ENCODE measurements around the gene MAK.

The MAK gene

GRCh38 chr6:10880366-10880765, 42.0 kb upstream of the MAK start:
- WGBS (ENCODE audit: extremely low coverage, insufficient coverage, insufficient read length) = no CpG with 5 or more reads among the region's 2 CpGs

GRCh38 chr6:10877871-10878270, 39.5 kb upstream of the MAK start:
- Histone ChIP-seq H2BK5ac (ENCODE audit: low read depth, low read length, poor library complexity) (no peak overlapping the region), H4K8ac (ENCODE audit: low read depth, low read length) (no peak overlapping the region), H3K36me3 (ENCODE audit: control insufficient read depth in 1 of 2, insufficient read depth in 2 of 2, low read length in 2 of 2) (no peaks in the 10 kb centered on the region), H3K27me3 (ENCODE audit: insufficient read depth, low read length) (peaks cover 26% of the 10 kb centered on the region), H2BK120ac (ENCODE audit: insufficient read depth, low read length, poor library complexity) (no peak overlapping the region), H3K18ac (ENCODE audit: low read length) (no peak overlapping the region), H3K4me1 (ENCODE audit: control insufficient read depth in 1 of 2, insufficient read depth in 2 of 2, low read length in 2 of 2) (peaks cover 4 to 5% of the 10 kb centered on the region in 2 experiments), H2AFZ (ENCODE audit: insufficient read depth, low read length, poor library complexity) (no peak overlapping the region), H3K4me2 (ENCODE audit: low read length) (no peak overlapping the region), H3K23ac (ENCODE audit: low read length) (no peak overlapping the region), H3K14ac (ENCODE audit: low read length) (no peak overlapping the region), H2AK5ac (ENCODE audit: low read length) (no peak overlapping the region), H2BK12ac (ENCODE audit: low read length) (no peak overlapping the region), H3K9me3 (ENCODE audit: insufficient read depth, low read depth, low read length) (peaks cover 8% of the 10 kb centered on the region), H3K79me2 (ENCODE audit: control insufficient read depth, insufficient read depth, low read length, poor library complexity) (no peaks in the 10 kb centered on the region), H3K9ac (ENCODE audit: low read length) (no peak overlapping the region), H3K79me1 (ENCODE audit: low read length) (no peaks in the 10 kb centered on the region), H4K91ac (ENCODE audit: low read depth, low read length) (no peak overlapping the region), H3K4ac (ENCODE audit: low read depth, low read length) (no peak overlapping the region), H3K4me3 (ENCODE audit: low read depth, low read length) (no peak overlapping the region), H4K12ac (ENCODE audit: low read depth, low read length) (no peak overlapping the region), H3K27ac (ENCODE audit: low read depth, low read length) (no peak overlapping the region)
- no peak for DNase-seq
- no CpG with 5 or more reads among the region's 1 CpG for WGBS (ENCODE audit: extremely low coverage, insufficient coverage, insufficient read length)

More at GRCh38 chr6:10880366-10880765, 42.0 kb upstream of the MAK start:
- Histone ChIP-seq H3K79me2 (ENCODE audit: control insufficient read depth, insufficient read depth, low read length, poor library complexity) (no peaks in the 10 kb centered on the region), H3K79me1 (ENCODE audit: low read length) (no peaks in the 10 kb centered on the region), H2BK120ac (ENCODE audit: insufficient read depth, low read length, poor library complexity) (no peak overlapping the region), H3K4me3 (ENCODE audit: low read depth, low read length) (no peak overlapping the region), H3K4ac (ENCODE audit: low read depth, low read length) (no peak overlapping the region), H3K18ac (ENCODE audit: low read length) (no peak overlapping the region), H4K91ac (ENCODE audit: low read depth, low read length) (no peak overlapping the region), H3K36me3 (ENCODE audit: control insufficient read depth in 1 of 2, insufficient read depth in 2 of 2, low read length in 2 of 2) (no peaks in the 10 kb centered on the region), H3K9ac (ENCODE audit: low read length) (no peak overlapping the region), H3K4me2 (ENCODE audit: low read length) (no peak overlapping the region), H3K27ac (ENCODE audit: low read depth, low read length) (no peak overlapping the region), H3K27me3 (ENCODE audit: insufficient read depth, low read length) (peaks cover 41% of the 10 kb centered on the region), H4K8ac (ENCODE audit: low read depth, low read length) (no peak overlapping the region), H4K12ac (ENCODE audit: low read depth, low read length) (no peak overlapping the region), H2AFZ (ENCODE audit: insufficient read depth, low read length, poor library complexity) (no peak overlapping the region), H3K14ac (ENCODE audit: low read length) (no peak overlapping the region), H2BK5ac (ENCODE audit: low read depth, low read length, poor library complexity) (no peak overlapping the region), H3K9me3 (ENCODE audit: insufficient read depth, low read depth, low read length) (peaks cover 10% of the 10 kb centered on the region), H3K23ac (ENCODE audit: low read length) (no peak overlapping the region), H3K4me1 (ENCODE audit: control insufficient read depth in 1 of 2, insufficient read depth in 2 of 2, low read length in 2 of 2) (peaks cover 4 to 5% of the 10 kb centered on the region in 2 experiments), H2AK5ac (ENCODE audit: low read length) (no peak overlapping the region), H2BK12ac (ENCODE audit: low read length) (no peak overlapping the region)
- DNase-seq = no peak

GRCh38 chr6:10877012-10877411, 38.7 kb upstream of the MAK start:
- Histone ChIP-seq H3K4ac (ENCODE audit: low read depth, low read length) (no peak overlapping the region), H3K4me1 (ENCODE audit: control insufficient read depth in 1 of 2, insufficient read depth in 2 of 2, low read length in 2 of 2) (peaks cover 0 to 2% of the 10 kb centered on the region in 2 experiments), H3K27me3 (ENCODE audit: insufficient read depth, low read length) (peaks cover 17% of the 10 kb centered on the region), H3K18ac (ENCODE audit: low read length) (no peak overlapping the region), H3K14ac (ENCODE audit: low read length) (no peak overlapping the region), H3K4me2 (ENCODE audit: low read length) (no peak overlapping the region), H2BK5ac (ENCODE audit: low read depth, low read length, poor library complexity) (no peak overlapping the region), H3K23ac (ENCODE audit: low read length) (no peak overlapping the region), H4K8ac (ENCODE audit: low read depth, low read length) (no peak overlapping the region), H4K12ac (ENCODE audit: low read depth, low read length) (no peak overlapping the region), H3K27ac (ENCODE audit: low read depth, low read length) (no peak overlapping the region), H2BK120ac (ENCODE audit: insufficient read depth, low read length, poor library complexity) (no peak overlapping the region), H3K9ac (ENCODE audit: low read length) (no peak overlapping the region), H3K4me3 (ENCODE audit: low read depth, low read length) (peak overlapping the region; percentile 45), H3K79me2 (ENCODE audit: control insufficient read depth, insufficient read depth, low read length, poor library complexity) (no peaks in the 10 kb centered on the region), H2AFZ (ENCODE audit: insufficient read depth, low read length, poor library complexity) (no peak overlapping the region), H3K79me1 (ENCODE audit: low read length) (no peaks in the 10 kb centered on the region), H4K91ac (ENCODE audit: low read depth, low read length) (no peak overlapping the region), H2AK5ac (ENCODE audit: low read length) (no peak overlapping the region), H3K9me3 (ENCODE audit: insufficient read depth, low read depth, low read length) (peaks cover 2% of the 10 kb centered on the region), H2BK12ac (ENCODE audit: low read length) (no peak overlapping the region), H3K36me3 (ENCODE audit: control insufficient read depth in 1 of 2, insufficient read depth in 2 of 2, low read length in 2 of 2) (no peaks in the 10 kb centered on the region)
- WGBS (ENCODE audit: extremely low coverage, insufficient coverage, insufficient read length) = no CpG with 5 or more reads among the region's 14 CpGs
- DNase-seq = no peak

- H3K4ac ChIP-seq (ENCODE audit: low read depth, low read length) = no peak overlapping the region
- no peaks in the 10 kb centered on the region for H3K4me1 ChIP-seq (ENCODE audit: control insufficient read depth in 1 of 2, insufficient read depth in 2 of 2, low read length in 2 of 2)
- H3K79me1 ChIP-seq (ENCODE audit: low read length) = no peaks in the 10 kb centered on the region
- H2AK5ac ChIP-seq (ENCODE audit: low read length) = no peak overlapping the region
- no peaks in the 10 kb centered on the region for H3K79me2 ChIP-seq (ENCODE audit: control insufficient read depth, insufficient read depth, low read length, poor library complexity)
- H2BK120ac ChIP-seq (ENCODE audit: insufficient read depth, low read length, poor library complexity) = no peak overlapping the region
- no CpG with 5 or more reads among the region's 4 CpGs for WGBS (ENCODE audit: extremely low coverage, insufficient coverage, insufficient read length)
- H3K27ac ChIP-seq (ENCODE audit: low read depth, low read length) = no peak overlapping the region
- H3K23ac ChIP-seq (ENCODE audit: low read length) = no peak overlapping the region
- H4K91ac ChIP-seq (ENCODE audit: low read depth, low read length) = no peak overlapping the region
- H3K18ac ChIP-seq (ENCODE audit: low read length) = no peak overlapping the region
- no peaks in the 10 kb centered on the region for H3K27me3 ChIP-seq (ENCODE audit: insufficient read depth, low read length)
- H4K8ac ChIP-seq (ENCODE audit: low read depth, low read length) = no peak overlapping the region
- no peaks in the 10 kb centered on the region for H3K36me3 ChIP-seq (ENCODE audit: control insufficient read depth in 1 of 2, insufficient read depth in 2 of 2, low read length in 2 of 2)
- DNase-seq = no peak
- no peak overlapping the region for H2BK5ac ChIP-seq (ENCODE audit: low read depth, low read length, poor library complexity)
- no peak overlapping the region for H3K4me2 ChIP-seq (ENCODE audit: low read length)
- no peaks in the 10 kb centered on the region for H3K9me3 ChIP-seq (ENCODE audit: insufficient read depth, low read depth, low read length)
- H3K4me3 ChIP-seq (ENCODE audit: low read depth, low read length) = no peak overlapping the region
- H2BK12ac ChIP-seq (ENCODE audit: low read length) = no peak overlapping the region
- no peak overlapping the region for H3K14ac ChIP-seq (ENCODE audit: low read length)
- H3K9ac ChIP-seq (ENCODE audit: low read length) = no peak overlapping the region
- no peak overlapping the region for H2AFZ ChIP-seq (ENCODE audit: insufficient read depth, low read length, poor library complexity)
- no peak overlapping the region for H4K12ac ChIP-seq (ENCODE audit: low read depth, low read length)
These were observed 36.7 kb upstream of the MAK start for GRCh38 chr6:10875026-10875425.

Data from trophoblast cell (in vitro differentiated cells and primary cell).